NCI-H128 (cell line): ENCODE data around the gene TXNDC8.
"Not testable (repeated sequence)": the region's sequence is repeated elsewhere in the genome, so short reads cannot be mapped to it uniquely, and the experiment has no call there.

Experiments used
- DNase-seq: peaks from one replicate; lab custom pipeline; 2025; ENCODE audit not compliant: unreplicated experiment; lab: John Stamatoyannopoulos, UW

TXNDC8 gene

DNA sequence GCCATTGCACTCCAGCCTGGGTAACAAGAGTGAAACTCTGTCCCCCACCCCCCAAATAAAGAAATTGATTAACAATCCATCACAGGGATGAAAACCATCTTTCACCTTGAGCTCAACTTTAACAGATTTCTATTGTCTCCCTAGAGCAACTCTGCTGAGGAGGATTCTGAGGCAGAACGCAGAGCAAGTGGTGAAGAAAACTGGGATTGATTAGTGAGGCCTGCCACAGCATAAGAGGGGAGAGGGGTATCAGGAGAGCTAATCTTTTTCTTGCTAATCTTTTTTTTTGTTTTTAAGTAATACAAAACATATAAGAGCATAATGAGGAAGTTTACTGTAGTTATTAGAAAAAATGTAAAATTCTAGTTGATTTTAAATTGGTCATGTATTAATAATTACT is 8.9 kb downstream of the TXNDC8 start:
- DNase-seq, result no peak

- DNase-seq, result no peak
Measured at GRCh38 chr9:110327716-110328115, 9.9 kb downstream of the TXNDC8 start.

DNA sequence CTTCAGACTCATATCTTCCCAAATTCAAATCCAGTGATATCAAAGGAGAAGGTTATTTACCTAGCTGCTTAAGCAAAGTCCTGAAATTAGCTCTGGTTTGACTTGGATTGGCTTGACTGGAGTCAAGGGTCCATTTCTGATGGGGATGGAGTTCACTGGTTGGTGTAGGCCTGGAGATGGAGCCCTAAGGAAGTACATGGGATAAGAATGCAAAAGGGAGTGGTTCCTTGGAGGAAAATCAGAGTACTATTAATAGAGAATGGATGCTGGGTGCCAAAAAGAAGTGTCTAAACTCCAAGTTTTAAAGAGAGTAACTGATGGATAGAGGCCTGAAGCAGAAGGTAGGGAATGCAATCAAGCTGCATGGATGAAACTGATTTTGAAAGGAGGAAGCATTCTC is 13.8 kb downstream of the TXNDC8 start:
- DNase-seq, result no peak

- no peak for DNase-seq
Measured at GRCh38 chr9:110320651-110321445, 16.8 kb downstream of the TXNDC8 start.

DNA sequence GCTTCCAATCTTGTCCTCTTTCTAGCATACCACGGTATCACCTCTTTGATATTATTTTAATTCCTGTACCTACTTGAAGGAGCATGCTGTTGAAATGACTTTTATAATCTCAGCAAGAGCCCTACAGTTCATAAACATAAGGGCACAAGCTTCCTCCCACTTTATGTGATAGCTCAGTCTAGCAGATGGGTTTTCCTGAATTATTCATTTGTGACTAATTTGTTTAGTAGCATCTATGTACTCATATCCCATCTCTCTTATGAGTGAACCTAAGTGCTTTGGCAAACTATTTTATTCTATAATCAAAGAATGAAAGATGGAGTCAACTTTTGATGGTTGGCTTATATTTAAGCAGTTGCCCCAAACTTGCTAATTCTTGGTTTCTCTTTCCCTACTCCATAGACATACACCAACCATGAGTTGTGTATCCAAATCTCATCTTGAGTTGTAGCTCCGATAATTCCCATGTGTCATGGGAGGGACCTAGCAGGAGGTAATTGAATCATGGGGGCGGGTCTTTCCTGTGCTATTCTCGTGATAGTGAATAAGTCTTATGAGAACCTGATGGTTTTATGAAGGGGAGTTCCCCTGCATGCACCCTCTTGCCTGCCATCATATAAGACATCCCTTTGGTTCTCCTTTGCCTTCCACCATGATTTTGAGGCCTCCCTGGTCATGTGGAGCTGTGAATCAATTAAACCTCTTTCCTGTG is 17.7 kb downstream of the TXNDC8 start:
- DNase-seq, result no peak

- DNase-seq, result no peak
Measured at GRCh38 chr9:110317911-110318310, 19.8 kb downstream of the TXNDC8 start.

GRCh38 chr9:110316261-110317075 is 21.2 kb downstream of the TXNDC8 start:
- DNase-seq, result no peak

DNA sequence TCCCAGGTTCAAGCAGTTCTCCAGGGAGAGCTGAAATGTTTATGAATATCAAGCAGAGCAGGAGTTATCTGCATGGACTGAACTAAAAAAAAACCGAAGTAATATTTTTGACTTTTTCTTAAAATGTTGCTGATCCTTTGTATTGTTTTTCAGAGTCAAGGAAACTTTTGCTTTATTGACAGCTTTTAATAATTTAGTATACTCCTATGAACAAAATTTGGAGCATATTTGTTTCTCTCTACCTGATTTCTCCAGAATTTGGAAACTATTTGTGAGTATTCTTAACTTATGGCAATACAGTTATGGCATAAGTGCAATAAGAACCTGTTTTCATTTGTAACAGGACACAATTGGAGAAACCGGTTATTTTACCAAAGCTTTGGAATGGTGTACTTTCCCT is 25.7 kb downstream of the TXNDC8 start:
- not testable (repeated sequence) for DNase-seq

- no peak for DNase-seq
Measured at GRCh38 chr9:110309681-110310080, 28.0 kb downstream of the TXNDC8 start.

DNA sequence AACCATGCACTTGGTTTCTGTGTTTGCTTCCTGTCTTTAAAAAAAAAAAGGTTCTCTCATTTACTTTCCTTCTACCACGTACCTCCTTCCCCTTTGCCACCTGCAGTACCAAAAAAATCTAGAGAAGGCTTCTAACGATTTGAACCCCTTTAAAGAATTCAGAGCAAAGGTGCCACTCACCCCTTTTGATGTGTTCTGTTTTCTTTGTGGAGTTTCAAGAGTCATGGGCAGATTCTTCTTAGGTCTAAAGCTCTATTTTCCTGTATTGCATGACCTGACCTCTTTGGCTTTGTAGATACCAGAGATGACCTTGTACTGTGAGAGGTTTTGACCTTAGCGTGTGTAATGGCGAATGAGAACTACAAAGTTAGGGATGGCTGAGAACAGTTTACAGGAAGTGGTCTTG is 29.0 kb downstream of the TXNDC8 start:
- DNase-seq, result no peak

DNA sequence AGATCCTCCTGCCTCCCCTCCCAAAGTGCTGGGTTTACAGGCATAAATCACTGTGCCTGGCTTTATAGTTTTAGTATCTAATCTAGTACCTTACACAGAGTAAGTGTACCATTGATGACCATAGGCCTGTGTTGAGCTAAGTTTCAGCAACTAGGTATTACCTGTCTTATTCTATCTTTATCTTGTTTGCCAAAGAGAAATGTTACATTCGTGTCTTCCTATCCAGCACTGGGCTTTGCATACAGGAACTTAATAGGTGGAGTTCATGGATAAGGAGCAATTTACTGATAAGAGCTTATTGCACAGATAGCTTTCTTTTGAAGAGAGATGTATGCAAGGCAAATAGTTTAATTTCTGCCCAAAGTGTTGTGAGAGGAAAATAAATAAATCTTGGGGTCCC is 30.5 kb downstream of the TXNDC8 start:
- DNase-seq, result no peak

DNA sequence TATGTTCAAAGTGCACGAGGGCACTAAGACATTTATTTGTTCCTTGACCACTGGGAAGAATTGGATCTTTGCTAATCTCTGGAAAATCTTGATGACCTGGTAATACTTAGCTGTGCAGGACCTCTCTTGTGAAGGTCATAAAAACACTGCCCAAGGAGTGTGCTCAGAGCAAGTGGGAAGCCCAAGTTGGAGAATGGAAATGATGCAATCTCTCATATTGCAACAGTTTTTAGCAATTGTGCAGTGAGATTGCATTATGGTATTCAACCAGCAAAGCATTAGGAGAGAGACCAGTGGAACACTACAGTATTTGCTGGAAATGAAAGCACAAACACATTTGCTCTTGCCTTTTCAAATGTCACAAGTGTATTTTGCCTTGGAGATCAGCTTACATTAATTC is 34.5 kb downstream of the TXNDC8 start:
- DNase-seq, result no peak

GRCh38 chr9:110298043-110298605 is 39.5 kb downstream of the TXNDC8 start:
- DNase-seq, result no peak

DNA sequence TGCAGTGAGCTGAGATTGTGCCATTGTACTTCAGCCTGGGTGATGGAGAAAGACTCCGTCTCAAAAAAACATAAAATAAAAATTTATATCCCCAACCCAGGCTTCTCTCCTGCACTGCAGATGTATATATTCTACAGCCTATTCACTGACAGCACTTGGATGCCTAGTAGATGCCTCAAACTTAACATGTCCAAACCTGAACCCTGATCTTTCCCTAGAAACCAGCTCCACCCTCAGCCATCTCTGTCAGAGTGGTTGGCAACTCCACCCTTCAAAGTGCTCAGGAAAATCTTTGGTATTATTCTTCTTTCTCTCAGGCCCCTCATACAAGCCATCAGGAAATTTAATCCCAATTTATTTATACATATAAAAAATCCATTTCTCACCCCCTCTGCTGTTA is 44.4 kb downstream of the TXNDC8 start:
- DNase-seq, result no peak

GRCh38 chr9:110291921-110292557 is 45.6 kb downstream of the TXNDC8 start:
- no peak for DNase-seq

- no peak for DNase-seq
Measured at GRCh38 chr9:110290001-110290400, 47.7 kb downstream of the TXNDC8 start.

- no peak for DNase-seq
Measured at GRCh38 chr9:110288503-110288902, 49.2 kb downstream of the TXNDC8 start.

GRCh38 chr9:110287289-110287680 is 50.4 kb downstream of the TXNDC8 start:
- DNase-seq, result no peak

DNA sequence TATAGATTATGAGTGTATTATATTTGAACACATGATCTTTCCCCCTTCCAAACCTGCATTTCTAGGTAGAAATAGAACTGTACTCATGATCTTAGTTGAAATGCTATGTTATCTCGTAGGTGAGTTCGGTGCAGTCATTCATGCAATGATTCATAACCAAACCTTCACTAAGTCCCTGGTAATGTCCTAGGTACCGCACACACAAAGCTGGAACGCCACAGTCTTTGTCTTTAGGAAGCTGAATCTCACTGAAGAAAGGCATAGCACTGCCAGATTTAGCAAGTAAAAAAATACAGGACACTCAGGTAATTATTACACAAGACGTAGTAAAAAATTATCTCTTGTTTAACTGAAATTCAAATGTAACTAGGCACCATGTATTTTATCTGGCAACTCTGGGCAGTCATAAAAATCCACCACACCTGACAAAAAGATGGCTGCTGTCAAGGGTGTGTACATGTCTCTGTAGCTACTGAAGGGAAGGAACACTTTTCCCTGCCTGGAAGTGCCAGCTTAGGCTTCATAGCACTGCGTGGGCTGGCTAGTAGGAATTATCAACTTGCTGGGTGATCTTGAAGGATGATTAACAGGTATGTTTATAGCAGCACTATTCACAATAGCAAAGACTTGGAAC is 53.3 kb downstream of the TXNDC8 start:
- DNase-seq, result no peak

DNA sequence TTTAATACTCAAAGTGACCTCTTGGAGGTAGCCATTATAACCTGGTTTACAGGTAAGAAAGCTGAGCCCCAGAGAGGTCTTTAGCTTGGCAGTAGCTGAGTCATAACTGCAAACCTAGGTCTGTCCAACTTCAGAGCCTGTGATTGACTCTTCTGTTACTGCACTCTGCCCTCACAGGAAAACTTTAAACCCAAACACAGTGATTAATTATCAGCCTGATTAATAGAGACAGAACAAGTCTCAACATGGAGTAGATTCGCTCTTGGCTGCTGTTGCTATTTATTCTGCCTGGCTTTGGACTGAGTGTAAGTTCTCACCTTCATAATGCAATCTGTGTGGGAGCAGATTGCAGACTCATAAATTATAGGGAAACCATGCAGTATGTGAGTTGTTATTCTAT is 53.9 kb downstream of the TXNDC8 start:
- DNase-seq, result no peak

DNA sequence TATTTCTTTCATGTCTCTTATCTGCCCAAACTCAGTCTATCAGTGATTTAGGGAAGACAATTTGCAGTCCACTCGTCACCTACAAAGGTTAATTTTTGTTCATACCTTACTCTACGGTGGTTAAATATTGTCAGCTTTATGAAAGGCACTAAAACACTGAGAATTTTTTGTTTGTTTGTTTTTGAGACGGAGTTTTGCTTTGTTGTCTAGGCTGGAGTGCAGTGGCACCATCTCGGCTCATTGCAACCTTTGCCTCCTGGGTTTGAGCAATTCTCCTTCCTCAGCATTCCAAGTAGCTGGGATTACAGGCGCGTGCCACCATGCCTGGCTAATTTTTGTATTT is 55.0 kb downstream of the TXNDC8 start:
- DNase-seq, result no peak
